ENCODE measurements around the gene CNN2. TPM values are rescaled to one million over a fixed set of nuclear protein-coding genes. Genes with fewer than 3 reads are reported as not detected.

The CNN2 gene
- total RNA-seq, 1 experiment from 2014 or later, result 524 TPM

DNA sequence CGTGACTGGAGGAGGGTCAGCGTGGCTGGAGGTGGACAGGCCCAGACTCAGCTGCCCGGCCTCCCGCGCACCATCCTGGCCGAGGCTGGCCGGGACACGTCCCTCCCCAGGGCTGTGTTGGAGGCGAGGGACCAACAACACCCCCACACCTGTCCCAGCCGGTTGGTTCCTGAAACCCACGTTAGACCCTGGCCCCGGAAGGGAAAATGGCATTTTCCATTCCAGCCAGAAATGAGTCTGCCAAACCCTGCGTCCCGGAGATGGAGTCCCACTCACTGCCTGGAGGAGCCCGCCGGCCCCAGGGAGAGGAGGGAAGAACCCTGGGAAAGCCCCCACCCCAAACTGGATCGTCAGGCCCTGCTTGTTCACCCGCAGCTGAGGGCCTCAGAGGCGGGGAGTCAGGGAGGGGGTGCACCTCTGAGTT is 47.1 kb upstream of the CNN2 start:
- no peak overlapping the region for H2BK12ac ChIP-seq (ENCODE audit: insufficient read length, low read depth, low read length)
- H3K4me1 ChIP-seq (ENCODE audit: insufficient read depth, low read length), result no peaks in the 10 kb centered on the region
- H3K4me2 ChIP-seq (ENCODE audit: insufficient read depth, insufficient read length, low read length), result no peak overlapping the region
- H2BK120ac ChIP-seq (ENCODE audit: low read depth, low read length, poor library complexity, severe bottlenecking), result no peak overlapping the region
- Mint-ChIP-seq H3K27ac (no peak overlapping the region), H3K4me1 (peaks cover 2 to 21% of the 10 kb centered on the region in 2 experiments), H3K36me3 (ENCODE audit: insufficient read depth in 1 of 3, low read depth in 3 of 3) (no peaks in the 10 kb centered on the region; a peak in 1 of 7 replicates), H3K27me3 (ENCODE audit: low read depth) (no peaks in the 10 kb centered on the region), H3K9me3 (no peaks in the 10 kb centered on the region), H3K4me3 (no peak overlapping the region)
- H2BK5ac ChIP-seq (ENCODE audit: insufficient read length, low read length), result no peak overlapping the region
- H3K79me1 ChIP-seq (ENCODE audit: insufficient read depth, low read depth, low read length, poor library complexity, severe bottlenecking), result no peaks in the 10 kb centered on the region
- peak overlapping the region; percentile 19 for H3K18ac ChIP-seq (ENCODE audit: insufficient read length, low read depth, low read length)
- no peak overlapping the region for H2BK15ac ChIP-seq (ENCODE audit: low read depth, low read length)
- H3K9ac ChIP-seq (ENCODE audit: extremely low read depth, insufficient read length, low read length), result no peak overlapping the region
- no peak overlapping the region for H3K4ac ChIP-seq (ENCODE audit: low read depth, low read length)
- no peaks in the 10 kb centered on the region for H3K27me3 ChIP-seq (ENCODE audit: insufficient read depth, low read length)
- H4K20me1 ChIP-seq (ENCODE audit: control insufficient read depth, insufficient read depth, insufficient read length), result no peaks in the 10 kb centered on the region
- H4K91ac ChIP-seq (ENCODE audit: insufficient read length, low read depth, low read length), result no peak overlapping the region
- no peak overlapping the region for H2AK5ac ChIP-seq (ENCODE audit: insufficient read length, low read length)
- H4K8ac ChIP-seq (replicated peaks; ENCODE audit: insufficient read length, low read depth, low read length), result no peak overlapping the region
- H3K14ac ChIP-seq (ENCODE audit: insufficient read depth, low read length), result peak overlapping the region; percentile 52; the same call in 1 of the 2 replicates
- no CpG with 5 or more reads among the region's 19 CpGs for WGBS (ENCODE audit: extremely low coverage, insufficient read length, low lambda C conversion rate)
- no peak overlapping the region for H2BK20ac ChIP-seq (ENCODE audit: low read depth, low read length, poor library complexity, severe bottlenecking)
- no peak overlapping the region for H3K27ac ChIP-seq (ENCODE audit: insufficient read length, low read depth, low read length)
- TF ChIP-seq, protein P1, sequence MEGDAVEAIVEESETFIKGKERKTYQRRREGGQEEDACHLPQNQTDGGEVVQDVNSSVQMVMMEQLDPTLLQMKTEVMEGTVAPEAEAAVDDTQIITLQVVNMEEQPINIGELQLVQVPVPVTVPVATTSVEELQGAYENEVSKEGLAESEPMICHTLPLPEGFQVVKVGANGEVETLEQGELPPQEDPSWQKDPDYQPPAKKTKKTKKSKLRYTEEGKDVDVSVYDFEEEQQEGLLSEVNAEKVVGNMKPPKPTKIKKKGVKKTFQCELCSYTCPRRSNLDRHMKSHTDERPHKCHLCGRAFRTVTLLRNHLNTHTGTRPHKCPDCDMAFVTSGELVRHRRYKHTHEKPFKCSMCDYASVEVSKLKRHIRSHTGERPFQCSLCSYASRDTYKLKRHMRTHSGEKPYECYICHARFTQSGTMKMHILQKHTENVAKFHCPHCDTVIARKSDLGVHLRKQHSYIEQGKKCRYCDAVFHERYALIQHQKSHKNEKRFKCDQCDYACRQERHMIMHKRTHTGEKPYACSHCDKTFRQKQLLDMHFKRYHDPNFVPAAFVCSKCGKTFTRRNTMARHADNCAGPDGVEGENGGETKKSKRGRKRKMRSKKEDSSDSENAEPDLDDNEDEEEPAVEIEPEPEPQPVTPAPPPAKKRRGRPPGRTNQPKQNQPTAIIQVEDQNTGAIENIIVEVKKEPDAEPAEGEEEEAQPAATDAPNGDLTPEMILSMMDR (conservative IDR thresholded peaks at IDR 0.05), result no peak
- no peak overlapping the region for H4K5ac ChIP-seq (ENCODE audit: insufficient read length, low read depth, low read length)
- H3K79me2 ChIP-seq (ENCODE audit: insufficient read depth, low read length), result no peaks in the 10 kb centered on the region
- DNase-seq, result no peak
- no peak overlapping the region for H3K23ac ChIP-seq (ENCODE audit: insufficient read length, low read depth, low read length)
- H3T11ph ChIP-seq (ENCODE audit: low read length), result no peak overlapping the region
- peaks cover 3% of the 10 kb centered on the region for H3K23me2 ChIP-seq (ENCODE audit: insufficient read length, low read depth, low read length, poor library complexity, severe bottlenecking)
- no peaks in the 10 kb centered on the region for H3K9me3 ChIP-seq (ENCODE audit: control insufficient read depth, low read depth, low read length)
- no peak overlapping the region for H2AFZ ChIP-seq (ENCODE audit: low read length)
- H3K56ac ChIP-seq (ENCODE audit: insufficient read length, low read depth, low read length), result no peak overlapping the region

Measured in H9 (cell line).